GM19043 (cell line): ENCODE results near the gene EREG.
A peak's percentile ranks its signal among the peaks of the same experiment; 100 is the strongest.

Experiments used
- ATAC-seq: cut with Tn5 transposase; IDR thresholded peaks from one replicate; pipeline ENCODE4 v1.9.1; 2021; ENCODE audit warnings: low read depth; ENCODE audit not compliant: unreplicated experiment

Gene EREG, protein sequence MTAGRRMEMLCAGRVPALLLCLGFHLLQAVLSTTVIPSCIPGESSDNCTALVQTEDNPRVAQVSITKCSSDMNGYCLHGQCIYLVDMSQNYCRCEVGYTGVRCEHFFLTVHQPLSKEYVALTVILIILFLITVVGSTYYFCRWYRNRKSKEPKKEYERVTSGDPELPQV

DNA sequence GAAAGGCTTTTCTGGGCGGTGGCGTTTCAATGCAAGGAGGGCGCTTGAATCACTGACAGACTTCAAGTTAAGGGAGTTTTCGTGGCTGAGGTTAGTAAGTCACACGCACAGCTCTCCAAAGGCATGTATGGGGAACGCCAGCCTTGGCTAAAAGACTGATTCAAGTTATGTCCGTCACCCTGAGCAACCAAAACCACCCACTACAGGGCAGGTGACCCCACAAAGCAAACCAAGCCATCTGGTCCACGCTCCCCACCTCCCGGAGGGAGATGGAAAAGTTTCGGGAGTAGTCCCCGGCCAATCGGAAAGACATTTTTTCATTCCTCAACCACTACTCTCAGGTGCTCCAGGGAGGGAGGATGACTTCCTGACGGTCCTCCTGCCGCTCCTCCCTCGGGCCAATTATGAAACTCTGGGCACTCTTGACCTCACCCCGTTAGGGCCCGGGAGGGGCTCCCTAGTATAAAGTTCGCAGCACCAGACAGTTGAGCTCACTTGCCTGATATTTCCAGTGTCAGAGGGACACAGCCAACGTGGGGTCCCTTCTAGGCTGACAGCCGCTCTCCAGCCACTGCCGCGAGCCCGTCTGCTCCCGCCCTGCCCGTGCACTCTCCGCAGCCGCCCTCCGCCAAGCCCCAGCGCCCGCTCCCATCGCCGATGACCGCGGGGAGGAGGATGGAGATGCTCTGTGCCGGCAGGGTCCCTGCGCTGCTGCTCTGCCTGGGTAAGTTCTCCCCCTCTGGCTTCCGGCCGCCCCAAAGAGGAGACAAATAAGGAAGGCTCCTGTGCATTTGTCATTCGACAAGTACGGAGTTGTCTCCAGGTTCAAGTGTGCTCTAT is at the start of gene EREG:
Gene EREG (plus strand): TSS at position 494 of the 840 bp plus-strand sequence. CDS start 164 bp downstream, at position 658.
- no peak for ATAC-seq

DNA sequence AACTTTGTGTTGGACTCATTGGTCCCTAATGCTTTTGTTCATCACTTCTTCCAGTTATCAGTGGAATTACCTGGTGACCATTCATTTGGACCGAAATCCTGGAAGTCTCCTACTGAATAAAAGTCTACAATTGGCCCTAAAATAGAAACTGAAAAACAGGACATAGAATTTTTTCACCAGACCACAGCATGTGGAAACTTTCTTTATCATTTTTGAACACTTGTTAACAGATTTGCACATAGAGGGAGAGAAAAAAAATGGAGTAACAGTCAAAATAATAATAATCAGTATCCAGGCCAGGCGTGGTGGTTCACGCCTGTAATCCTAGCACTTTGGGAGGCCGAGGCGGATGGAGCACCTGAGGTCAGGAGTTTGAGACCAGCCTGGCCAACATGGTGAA is 49.6 kb upstream of the EREG start:
- ATAC-seq, result no peak

DNA sequence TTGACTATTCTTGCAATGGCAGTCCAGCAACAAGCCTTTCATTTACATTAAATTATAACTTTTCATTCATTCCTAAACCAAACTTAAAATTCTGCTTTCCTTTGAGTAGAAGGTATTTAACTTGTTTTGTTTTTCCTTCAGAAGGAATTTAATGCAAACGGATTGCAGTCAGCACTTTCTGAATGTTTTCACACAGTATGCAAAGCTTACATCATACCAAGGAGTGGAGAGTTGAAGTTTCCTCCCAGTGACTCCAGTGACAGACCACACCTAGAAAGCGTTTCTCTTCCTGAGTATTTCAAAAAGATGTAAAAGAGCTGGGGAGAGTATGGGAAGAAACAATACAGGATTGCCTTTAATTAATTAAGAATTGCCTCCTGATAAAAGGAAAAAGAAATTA is 48.5 kb upstream of the EREG start:
- ATAC-seq, result no peak

DNA sequence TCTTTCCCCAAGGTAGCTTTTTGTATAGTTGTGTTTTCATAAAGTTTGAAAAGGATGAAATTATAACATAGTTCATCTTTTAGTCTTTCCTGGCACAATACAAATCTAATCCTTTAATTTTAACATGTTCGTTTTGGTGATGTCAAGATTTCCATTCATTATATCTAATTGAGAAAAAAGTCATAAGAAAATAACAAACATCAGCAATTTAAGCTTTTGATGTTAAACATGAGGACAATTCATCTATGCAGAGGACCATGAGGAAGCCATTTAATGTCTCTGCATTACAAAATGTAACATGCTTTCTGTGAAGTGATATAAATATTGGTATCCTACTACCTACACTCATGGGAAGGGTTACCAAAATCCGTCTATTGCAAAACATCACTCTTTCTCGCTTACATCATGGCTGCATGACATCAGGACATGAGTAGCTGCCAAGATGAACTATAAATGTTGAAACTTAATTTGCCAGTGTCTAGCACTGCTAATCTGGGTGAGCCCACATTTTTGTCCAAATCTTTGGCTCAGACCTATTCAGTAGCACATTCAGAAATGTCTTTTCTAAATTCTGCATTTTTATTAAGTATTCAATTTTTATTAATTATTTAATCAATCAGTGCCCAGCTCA is 47.2 kb upstream of the EREG start:
- no peak for ATAC-seq

DNA sequence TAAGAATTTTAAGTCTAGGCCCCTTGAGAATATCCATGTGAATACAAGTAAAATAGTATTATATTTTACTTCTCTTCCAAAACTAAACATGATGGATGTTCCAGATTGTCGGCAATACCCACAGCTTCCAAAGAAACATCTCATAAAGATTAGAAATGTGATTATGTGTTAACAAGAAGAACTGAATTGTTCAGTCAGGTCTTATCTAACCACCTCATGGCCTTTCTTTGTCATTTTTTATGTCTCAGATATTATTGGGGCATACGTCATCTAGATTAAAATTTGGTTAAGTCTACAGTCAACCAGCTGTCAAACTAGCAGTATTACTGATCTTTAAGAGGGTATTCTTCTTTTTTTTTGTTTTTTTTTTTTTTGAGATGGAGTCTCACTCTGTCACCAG is 46.7 kb upstream of the EREG start:
- no peak for ATAC-seq

DNA sequence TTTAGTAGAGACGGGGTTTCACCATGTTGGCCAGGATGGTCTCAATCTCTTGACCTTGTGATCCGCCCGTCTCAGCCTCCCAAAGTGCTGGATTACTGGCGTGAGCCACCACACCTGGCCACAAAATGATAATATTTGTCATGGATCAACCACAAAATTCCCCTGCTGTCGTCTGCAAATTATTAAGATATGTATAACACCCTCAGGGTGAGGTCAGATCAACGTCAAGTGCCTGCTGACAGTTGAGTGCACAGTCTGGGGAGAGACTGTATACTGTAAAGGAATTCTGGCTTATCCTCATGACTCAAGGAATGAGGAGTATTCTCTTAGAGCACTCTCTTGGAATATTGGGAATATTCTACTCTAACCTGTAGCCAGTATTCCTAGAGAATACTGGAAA is 45.5 kb upstream of the EREG start:
- ATAC-seq, result no peak

DNA sequence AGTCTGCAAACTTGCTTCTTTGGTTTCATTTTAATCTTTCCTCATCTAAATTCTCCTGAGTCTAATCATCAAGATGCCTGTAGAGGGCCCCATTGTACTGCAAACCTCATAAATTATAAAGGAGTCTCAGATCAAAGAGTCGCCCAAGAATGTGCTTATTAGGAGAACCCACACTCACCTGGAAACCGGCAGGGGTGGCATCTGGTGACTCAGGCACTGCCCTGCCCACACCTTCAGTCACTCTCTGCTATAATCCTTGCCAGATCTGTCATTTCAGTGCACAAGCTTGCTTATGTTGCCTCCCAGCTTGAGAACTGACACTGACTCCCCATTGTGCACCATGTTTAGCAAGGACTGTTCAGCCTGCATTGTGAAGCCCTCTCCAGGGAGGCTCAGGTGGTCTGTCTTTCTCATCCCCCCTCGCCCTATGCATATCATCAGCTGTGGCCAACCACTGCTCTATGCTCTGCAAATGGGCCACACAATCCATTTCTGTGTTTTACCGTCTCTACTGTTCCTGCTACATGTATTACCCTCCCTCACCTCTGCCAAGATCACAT is 44.3 kb upstream of the EREG start:
- peak; percentile 73 for ATAC-seq

DNA sequence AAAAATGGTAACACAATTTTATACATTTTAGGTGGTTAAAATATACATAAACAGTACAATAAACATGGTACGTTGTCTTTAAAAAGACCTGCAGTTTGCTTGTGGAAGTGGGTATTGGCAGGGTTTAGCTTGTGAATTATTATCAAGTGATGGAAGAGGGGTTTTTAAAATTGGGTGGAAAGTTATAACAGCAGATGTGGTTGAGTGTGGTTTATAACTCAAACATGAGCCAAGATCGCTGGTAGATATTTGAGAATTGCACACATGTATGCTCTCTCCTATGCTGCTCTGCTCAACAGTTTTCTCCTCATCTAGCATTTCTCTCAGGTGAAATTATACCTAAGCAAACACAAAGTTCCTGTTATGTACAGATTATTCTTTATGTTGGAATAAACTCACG is 42.6 kb upstream of the EREG start:
- no peak for ATAC-seq

DNA sequence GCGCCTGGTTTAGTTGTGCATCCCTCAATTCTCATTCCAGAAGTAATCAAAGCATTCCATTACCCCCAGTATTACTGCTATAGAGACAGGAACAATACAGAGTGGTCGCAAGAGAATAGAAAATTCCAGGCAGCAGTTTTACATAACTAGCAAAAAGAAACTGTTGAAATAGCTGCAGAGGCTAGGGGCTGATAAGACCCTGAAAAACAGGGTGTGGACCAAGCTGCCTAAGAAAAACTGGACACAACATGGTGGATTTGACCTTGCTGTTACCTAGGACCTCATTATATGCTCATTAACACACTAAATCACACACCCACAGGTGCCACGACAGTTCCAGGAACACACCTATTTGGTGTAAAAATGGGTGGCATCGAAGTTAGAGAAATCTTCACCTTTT is 41.3 kb upstream of the EREG start:
- no peak for ATAC-seq

DNA sequence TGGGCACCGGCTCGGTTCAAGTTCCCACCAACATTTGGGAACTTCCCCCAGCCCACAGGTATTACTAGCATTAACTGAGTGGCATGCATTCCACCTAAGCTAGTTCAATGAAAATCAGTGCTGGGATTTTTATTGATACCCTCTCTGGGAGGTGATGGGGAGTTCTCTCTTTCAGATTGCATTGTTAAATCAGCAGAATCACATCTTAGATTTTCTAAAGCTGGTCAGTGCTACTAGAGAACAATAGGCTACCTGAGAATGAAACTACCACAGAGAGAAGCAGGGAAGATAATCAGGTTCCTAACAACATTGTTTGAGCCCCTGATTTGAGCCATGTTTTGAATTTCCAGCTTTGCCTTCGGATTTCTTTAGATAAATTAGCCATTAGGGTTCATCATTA is 40.7 kb upstream of the EREG start:
- no peak for ATAC-seq

DNA sequence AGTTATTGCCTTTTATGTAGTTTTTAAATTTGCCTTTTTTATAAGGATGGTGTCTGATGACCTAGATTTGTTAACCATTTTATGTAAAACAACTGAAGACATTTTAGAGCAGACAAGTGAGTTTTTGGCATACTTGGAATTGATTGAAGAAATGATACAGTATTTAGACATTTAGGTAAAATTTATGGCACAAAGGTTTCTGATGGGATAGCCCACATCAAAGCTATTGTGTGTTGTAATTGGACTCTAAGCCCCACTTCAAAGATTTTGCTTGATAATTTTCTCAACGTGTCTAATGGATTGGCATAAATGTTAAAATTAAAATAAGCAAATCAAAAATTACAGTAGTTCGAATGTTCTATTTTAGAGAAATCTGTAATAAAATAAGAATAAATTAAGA is 39.1 kb upstream of the EREG start:
- no peak for ATAC-seq

DNA sequence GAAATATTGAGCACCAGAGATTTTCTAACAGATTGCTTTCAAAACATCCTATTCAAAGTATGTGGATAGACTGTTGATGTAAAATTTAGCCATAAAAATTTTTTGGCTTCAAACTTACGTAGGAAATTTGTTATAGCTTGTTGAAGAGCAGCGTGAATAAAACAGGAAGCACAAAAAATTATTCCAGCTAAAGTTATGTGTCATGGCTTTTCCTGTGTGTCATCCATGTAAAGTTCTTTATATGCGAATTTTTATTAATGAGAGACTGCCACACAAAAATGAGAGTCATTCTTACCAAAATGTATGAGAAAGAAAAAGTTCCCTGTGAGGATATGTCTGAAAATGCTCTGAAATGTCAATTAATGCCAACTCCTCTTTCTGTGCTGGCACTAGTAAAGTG is 37.2 kb upstream of the EREG start:
- no peak for ATAC-seq

DNA sequence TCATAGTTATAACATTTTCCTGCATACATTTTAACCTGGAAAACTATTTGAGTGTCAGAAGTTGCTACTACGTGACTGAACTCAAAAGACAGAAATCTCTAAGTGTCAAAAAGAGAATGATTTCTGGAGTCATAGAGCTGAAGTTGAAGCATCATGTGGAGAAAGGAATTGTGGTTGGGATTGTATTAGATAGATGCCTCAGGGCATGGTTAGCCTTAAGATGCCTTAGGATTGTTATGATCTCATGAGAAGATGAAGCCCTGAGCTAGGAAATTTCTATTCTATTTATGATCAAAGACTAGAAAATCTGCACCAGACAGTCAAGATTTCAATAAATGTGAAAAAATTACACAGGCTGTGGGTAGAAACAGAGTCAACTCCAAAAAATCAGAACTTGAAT is 36.4 kb upstream of the EREG start:
- ATAC-seq, result no peak

DNA sequence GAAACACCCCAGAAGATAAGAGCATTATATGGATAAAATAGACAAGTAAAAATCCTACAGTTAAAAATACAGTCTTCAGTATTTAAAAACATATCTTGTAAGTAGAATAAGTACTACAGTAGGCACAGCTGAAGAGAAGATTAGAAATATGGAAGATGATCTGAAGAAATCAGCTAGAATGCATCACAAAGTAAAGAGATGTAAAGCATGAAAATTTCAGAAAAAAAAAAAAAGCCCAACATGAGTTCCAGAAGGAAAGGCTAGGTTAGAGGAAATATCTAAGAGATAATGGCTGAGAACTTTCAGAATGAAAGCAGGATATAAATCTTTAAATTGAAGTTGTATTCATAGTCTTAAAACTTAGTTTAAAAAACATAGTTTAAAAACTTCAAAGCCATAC is 35.6 kb upstream of the EREG start:
- no peak for ATAC-seq

DNA sequence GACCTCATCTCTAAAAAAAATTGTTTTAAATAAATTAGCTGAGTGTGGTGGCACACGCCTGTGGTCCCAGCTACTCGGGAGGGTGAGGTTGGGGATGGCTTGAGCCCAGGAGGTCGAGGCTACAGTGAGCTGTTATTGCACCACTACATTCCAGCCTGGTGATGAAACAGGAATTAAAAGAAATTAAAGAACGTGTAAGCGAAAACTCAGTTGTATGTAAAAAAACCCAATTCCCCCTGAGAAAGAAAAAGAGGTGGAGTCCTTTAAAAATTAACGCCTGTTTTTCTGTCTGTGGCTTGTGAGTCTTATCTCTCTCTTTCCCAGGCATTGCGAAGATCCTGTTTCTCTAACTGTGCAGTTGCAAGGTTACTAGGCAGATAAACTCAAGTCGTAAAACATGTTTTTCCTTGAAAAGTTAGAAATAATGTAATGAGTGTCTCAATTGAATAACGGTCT is 34.6 kb upstream of the EREG start:
- no peak for ATAC-seq

DNA sequence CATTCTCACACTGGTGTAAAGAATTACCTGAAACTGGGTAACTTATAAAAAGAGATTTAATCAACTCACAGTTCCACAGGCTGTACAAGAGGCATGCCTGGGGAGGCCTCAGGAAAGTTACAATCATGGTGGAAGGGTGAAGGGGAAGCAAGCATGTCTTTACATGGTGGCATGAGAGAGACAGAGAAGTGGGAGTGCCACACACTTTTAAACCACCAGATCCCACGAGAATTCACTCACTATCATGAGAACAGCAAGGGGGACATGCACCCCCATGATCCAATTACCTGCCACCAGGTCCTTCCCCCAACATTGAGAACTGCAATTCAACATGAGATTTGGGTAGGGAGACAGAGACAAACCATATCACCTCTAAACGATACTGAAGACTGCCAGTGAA is 33.7 kb upstream of the EREG start:
- no peak for ATAC-seq

DNA sequence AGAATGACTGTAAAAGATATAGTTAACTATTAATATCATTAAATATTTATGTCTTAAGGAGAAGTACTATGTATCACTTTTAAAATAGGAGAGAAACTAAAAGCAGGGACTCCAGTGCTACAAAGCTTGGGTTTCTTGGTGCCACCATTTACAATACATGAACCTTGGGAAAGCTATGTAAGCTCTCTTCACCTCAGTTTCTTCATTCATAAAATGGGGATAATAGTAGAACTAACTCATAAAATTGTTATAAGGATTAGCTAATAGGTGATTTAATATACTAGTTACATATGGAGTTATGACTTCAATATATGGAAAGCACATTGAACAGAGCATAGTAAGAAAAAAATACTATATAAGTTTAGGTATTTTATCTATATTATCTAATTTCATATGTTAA is 33.0 kb upstream of the EREG start:
- no peak for ATAC-seq

DNA sequence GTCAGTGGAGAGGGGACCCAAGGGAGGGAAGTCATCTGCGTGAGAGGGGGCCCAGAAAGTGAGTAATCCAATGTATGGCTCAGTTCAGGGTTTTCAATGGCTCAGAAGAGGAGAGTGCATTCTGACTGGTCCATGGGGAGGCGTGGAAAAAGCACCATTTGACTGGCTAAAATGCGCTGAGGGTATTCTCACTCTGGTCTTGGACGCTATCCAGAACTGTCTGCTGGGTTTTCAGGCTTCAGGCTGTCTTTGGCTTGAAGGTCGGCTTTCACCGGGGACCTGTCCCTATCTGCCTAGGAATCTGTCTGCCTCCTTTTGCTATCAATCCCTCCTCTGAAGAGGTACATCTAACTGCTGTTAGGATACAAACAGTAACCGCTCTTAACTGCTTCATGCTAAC is 30.3 kb upstream of the EREG start:
- no peak for ATAC-seq

DNA sequence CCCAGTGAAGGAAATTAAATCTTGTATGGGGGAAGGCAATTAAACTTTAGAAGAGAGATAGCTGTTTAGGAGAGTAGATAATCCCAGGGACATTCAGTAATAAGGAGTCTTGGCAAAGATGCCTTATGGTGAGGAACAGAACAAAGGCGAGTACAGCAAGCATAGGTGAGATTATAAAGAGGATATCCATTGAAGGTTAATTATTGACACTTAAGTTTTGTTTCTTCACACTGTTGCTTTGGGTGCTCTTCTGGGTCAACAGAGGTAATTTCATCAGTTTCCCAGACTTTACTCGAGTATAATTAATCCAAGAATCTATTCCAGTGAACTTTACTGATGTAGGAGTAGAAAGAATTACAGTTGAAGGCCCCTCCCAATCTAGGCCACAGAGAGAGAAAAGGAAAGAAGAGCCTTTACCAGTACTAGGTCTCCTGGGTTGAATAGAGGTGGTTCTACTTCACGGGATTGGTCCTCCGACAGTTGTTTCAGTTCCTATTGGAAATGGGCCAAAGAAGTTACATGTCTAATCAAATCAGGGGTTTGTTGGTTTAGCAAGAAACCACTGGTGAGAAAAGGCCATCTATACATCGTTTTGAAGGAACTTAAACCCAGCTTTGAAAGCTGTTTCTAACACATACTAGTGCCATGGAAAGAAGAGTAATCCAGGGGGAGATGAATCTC is 29.5 kb upstream of the EREG start:
- peak; percentile 82 for ATAC-seq

DNA sequence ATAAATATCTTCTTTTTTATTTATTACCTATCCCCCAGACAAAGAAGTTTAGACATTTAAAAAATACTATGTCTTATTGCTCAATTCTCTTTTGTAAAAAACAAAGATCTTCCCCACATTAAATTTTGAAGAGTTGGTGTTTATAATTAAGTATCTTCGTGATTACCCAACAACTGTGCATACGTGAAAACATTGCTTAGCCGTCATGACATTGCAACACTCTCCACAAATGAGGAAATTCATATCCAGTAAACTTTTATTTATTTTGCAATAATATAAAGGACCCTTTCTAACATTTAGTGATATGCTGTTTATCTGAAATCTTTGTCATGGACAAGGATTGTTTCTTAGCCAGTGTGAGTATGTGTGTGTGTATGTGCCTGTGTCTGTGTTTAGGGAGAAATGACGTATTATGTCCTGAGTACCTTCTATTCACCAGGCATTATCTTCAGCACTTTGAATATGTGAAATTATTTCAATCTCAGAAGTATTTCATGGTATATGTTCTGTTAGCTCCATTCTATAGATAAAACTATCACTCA is 26.1 kb upstream of the EREG start:
- no peak for ATAC-seq

DNA sequence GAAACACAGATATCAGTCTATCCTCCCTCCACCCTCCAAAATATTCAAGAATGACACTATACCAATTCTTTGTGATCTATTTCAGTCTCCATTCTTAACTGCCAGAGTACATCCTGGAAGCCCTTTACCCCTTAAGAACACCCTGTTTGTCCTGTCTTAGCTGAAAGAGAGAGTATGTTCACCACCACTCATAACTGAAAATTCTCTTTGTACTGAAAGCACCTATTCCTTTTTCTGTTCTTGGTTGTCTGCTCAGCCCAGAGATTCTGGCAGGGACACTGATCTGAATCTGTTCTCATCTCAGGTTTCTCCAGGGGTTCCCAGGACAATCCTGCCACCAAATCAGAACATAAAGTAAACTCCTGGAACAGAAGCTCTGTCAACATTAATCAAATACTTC is 25.4 kb upstream of the EREG start:
- ATAC-seq, result no peak
